K562 (cell line): ENCODE measurements around the gene NR1H3. TPM values are rescaled to one million over a fixed set of nuclear protein-coding genes. Genes with fewer than 3 reads are reported as not detected.

Experiments
- E2F4 ChIP-seq: sonication (generic); formaldehyde crosslinking; IDR thresholded peaks from 2 replicates; pipeline ENCODE4 v1.8.0; 2022; ENCODE audit warnings: mild to moderate bottlenecking, low read depth, missing genetic modification reagents
- MGA ChIP-seq: fragments of 450-650 bp; IDR thresholded peaks from 2 replicates; pipeline ENCODE4 v1.6.1; 2016; ENCODE audit warnings: mild to moderate bottlenecking, moderate library complexity
- NFIC ChIP-seq: fragments of 450-650 bp; IDR thresholded peaks from 2 replicates; pipeline ENCODE4 v1.6.1; 2017; ENCODE audit warnings: mild to moderate bottlenecking, inconsistent platforms
- NFRKB ChIP-seq: fragments of 450-650 bp; IDR thresholded peaks from 2 replicates; pipeline ENCODE4 v1.6.1; 2016; ENCODE audit warnings: low read depth
- ZNF699 ChIP-seq: fragments of 250-450 bp; sonication (Bioruptor Pico); IDR thresholded peaks from 2 replicates; pipeline ENCODE4 v1.8.0; 2021; ENCODE audit warnings: mild to moderate bottlenecking, moderate library complexity; ENCODE audit not compliant: insufficient replicate concordance
- polyA plus RNA-seq, 8 experiments: library from polyadenylated mRNA; depleted of rRNA in 4 of 8; stranded (reverse) in 5 of 8; unstranded in 3 of 8; fragments of >200 nt; fragmentation: Nextera tagmentation in 2 of 8; fragmentation: Illumina TruSeq in 1 of 8; extraction: Ambion mirVana in 2 of 8; extraction: Trizol in 1 of 8; gene quantifications; 2 replicates each; pipeline versions ENCODE4 v1.2.1 to v1.2.3, GENCODE V29; 2011 to 2014; ENCODE audit warnings: inconsistent platforms in 1 of 8, missing spikeins in 1 of 8
- total RNA-seq, 7 experiments: library from RNA; depleted of rRNA in 6 of 7; stranded (reverse); fragments of >200 nt in 6 of 7; fragmentation: Illumina TruSeq in 2 of 7; extraction: Trizol in 2 of 7; gene quantifications; 2 replicates each; pipeline versions ENCODE4 v1.2.1 to v1.2.3, GENCODE V29; 2011 to 2021; ENCODE audit warnings: low replicate concordance in 1 of 7
- TF ChIP-seq, protein P1 (sequence below): fragments of 450-650 bp; formaldehyde crosslinking; IDR thresholded peaks from 2 replicates; pipeline ENCODE4 v1.4.0; 2020; ENCODE audit warnings: mild to moderate bottlenecking, moderate library complexity
- TF ChIP-seq, protein P2 (sequence below): fragments of 450-650 bp; IDR thresholded peaks from 2 replicates; pipeline ENCODE4 v1.6.1; 2017; ENCODE audit warnings: antibody characterized with exemption, mild to moderate bottlenecking

Gene NR1H3
- total and polyA plus RNA-seq, 9 of the 15 experiments (the other 6 are each of a cell fraction or from before 2014, with no cell fraction given): 8.2 to 26.0 (median 11.9) TPM

- no peak for TF ChIP-seq MGA
- TF ChIP-seq NFRKB: no peak
- TF ChIP-seq ZNF699 (CRISPR knock-in tag): no peak
- TF ChIP-seq, protein P1, sequence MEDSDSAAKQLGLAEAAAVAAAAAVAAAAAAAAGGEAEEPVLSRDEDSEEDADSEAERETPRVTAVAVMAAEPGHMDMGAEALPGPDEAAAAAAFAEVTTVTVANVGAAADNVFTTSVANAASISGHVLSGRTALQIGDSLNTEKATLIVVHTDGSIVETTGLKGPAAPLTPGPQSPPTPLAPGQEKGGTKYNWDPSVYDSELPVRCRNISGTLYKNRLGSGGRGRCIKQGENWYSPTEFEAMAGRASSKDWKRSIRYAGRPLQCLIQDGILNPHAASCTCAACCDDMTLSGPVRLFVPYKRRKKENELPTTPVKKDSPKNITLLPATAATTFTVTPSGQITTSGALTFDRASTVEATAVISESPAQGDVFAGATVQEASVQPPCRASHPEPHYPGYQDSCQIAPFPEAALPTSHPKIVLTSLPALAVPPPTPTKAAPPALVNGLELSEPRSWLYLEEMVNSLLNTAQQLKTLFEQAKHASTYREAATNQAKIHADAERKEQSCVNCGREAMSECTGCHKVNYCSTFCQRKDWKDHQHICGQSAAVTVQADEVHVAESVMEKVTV (CRISPR knock-in tag): 0 out of 2 replicates have a peak, but pooled peaks have one; percentile 35
- no peak for TF ChIP-seq NFIC
- TF ChIP-seq, protein P2, sequence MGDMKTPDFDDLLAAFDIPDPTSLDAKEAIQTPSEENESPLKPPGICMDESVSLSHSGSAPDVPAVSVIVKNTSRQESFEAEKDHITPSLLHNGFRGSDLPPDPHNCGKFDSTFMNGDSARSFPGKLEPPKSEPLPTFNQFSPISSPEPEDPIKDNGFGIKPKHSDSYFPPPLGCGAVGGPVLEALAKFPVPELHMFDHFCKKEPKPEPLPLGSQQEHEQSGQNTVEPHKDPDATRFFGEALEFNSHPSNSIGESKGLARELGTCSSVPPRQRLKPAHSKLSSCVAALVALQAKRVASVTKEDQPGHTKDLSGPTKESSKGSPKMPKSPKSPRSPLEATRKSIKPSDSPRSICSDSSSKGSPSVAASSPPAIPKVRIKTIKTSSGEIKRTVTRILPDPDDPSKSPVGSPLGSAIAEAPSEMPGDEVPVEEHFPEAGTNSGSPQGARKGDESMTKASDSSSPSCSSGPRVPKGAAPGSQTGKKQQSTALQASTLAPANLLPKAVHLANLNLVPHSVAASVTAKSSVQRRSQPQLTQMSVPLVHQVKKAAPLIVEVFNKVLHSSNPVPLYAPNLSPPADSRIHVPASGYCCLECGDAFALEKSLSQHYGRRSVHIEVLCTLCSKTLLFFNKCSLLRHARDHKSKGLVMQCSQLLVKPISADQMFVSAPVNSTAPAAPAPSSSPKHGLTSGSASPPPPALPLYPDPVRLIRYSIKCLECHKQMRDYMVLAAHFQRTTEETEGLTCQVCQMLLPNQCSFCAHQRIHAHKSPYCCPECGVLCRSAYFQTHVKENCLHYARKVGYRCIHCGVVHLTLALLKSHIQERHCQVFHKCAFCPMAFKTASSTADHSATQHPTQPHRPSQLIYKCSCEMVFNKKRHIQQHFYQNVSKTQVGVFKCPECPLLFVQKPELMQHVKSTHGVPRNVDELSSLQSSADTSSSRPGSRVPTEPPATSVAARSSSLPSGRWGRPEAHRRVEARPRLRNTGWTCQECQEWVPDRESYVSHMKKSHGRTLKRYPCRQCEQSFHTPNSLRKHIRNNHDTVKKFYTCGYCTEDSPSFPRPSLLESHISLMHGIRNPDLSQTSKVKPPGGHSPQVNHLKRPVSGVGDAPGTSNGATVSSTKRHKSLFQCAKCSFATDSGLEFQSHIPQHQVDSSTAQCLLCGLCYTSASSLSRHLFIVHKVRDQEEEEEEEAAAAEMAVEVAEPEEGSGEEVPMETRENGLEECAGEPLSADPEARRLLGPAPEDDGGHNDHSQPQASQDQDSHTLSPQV: no peak
- no peak for TF ChIP-seq E2F4
Observed at GRCh38 chr11:47233989-47234668, 23.7 kb upstream of the NR1H3 start (continued).
